Body of pancreas (tissue), 4 donors: Measurements from ENCODE around the gene TARP.
"Not testable (repeated sequence)": the region's sequence is repeated elsewhere in the genome, so short reads cannot be mapped to it uniquely, and the experiment has no call there.

ENCODE experiments used
- POLR2A ChIP-seq, 3 donors: fragments of 450-650 bp; IDR thresholded peaks; one replicate each; pipeline ENCODE4 v1.6.1; 2016; ENCODE audit warnings: antibody characterized with exemption in 3 of 3, mild to moderate bottlenecking in 2 of 3
- TF ChIP-seq, protein P1 (sequence below), 7 experiments: fragments of 450-650 bp in 4 of 7; fragments of 200-600 bp in 3 of 7; sonication (generic) in 3 of 7; IDR thresholded peaks; one replicate each; pipeline ENCODE4 v1.5.1; 2016 to 2019; ENCODE audit warnings: antibody characterized with exemption in 7 of 7

DNA sequence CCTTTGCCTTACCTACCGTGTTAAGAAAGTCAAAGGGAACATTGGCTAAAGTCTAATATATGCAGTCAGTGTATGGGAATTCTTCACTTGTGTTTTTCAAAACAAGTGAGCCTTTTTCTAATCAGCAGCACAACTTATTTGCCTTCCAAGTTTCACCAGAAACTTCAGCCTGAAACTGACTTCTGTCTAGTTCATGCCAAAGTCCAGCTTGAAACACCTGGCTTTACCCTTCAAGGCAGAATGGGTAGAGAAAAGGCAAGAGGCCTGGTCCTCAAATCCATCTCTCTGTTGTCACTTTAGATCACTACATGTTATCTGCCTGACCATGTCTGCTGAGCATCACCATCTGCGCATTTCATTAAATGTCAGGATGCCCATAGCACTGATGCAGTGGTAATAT, 3.0 kb downstream of the TARP start:
- TF ChIP-seq POLR2A (IDR thresholded peaks at IDR 0.05) = not testable (repeated sequence)
- TF ChIP-seq, protein P1, sequence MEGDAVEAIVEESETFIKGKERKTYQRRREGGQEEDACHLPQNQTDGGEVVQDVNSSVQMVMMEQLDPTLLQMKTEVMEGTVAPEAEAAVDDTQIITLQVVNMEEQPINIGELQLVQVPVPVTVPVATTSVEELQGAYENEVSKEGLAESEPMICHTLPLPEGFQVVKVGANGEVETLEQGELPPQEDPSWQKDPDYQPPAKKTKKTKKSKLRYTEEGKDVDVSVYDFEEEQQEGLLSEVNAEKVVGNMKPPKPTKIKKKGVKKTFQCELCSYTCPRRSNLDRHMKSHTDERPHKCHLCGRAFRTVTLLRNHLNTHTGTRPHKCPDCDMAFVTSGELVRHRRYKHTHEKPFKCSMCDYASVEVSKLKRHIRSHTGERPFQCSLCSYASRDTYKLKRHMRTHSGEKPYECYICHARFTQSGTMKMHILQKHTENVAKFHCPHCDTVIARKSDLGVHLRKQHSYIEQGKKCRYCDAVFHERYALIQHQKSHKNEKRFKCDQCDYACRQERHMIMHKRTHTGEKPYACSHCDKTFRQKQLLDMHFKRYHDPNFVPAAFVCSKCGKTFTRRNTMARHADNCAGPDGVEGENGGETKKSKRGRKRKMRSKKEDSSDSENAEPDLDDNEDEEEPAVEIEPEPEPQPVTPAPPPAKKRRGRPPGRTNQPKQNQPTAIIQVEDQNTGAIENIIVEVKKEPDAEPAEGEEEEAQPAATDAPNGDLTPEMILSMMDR (IDR thresholded peaks at IDR 0.05) = not testable (repeated sequence)
